Astrocyte (in vitro differentiated cells and primary cell): Measurements from ENCODE around the gene GPC3. TPM values are rescaled to one million over a fixed set of nuclear protein-coding genes. Genes with fewer than 3 reads are reported as not detected.
A peak's percentile ranks its signal among the peaks of the same experiment; 100 is the strongest.

Source experiments
- DNase-seq: peaks from one replicate; pipeline ENCODE4 v3.0.0-alpha.2; 2010; ENCODE audit warnings: low read depth
- FAIRE-seq: peaks from 2 replicates; lab custom pipeline; 2011; peaks lifted over from hg19 to GRCh38; lab: Jason Lieb, UNC
- H2AFZ ChIP-seq: 2 replicates; pipeline ENCODE4 v1.6.0; 2012; ENCODE audit warnings: low read depth, low read length, inconsistent platforms
- H3K27ac ChIP-seq: 2 replicates; pipeline ENCODE4 v1.5.1; 2011; ENCODE audit warnings: low read depth, low read length, inconsistent platforms
- H3K27me3 ChIP-seq: 2 replicates; pipeline ENCODE4 v1.6.0; 2011; ENCODE audit warnings: low read length, inconsistent platforms; ENCODE audit not compliant: insufficient read depth
- H3K36me3 ChIP-seq: 2 replicates; pipeline ENCODE4 v1.5.1; 2011; ENCODE audit warnings: low read length, inconsistent platforms; ENCODE audit not compliant: insufficient read depth
- H3K4me1 ChIP-seq: 2 replicates; pipeline ENCODE4 v1.5.1; 2011; ENCODE audit warnings: low read length, inconsistent platforms; ENCODE audit not compliant: insufficient read depth
- H3K4me2 ChIP-seq: 2 replicates; pipeline ENCODE4 v1.6.0; 2012; ENCODE audit warnings: low read length, inconsistent platforms
- H3K4me3 ChIP-seq: 2 replicates; pipeline ENCODE4 v1.5.1; 2011; ENCODE audit warnings: low read depth, mild to moderate bottlenecking, low read length, inconsistent platforms; ENCODE audit not compliant: insufficient read depth
- H3K79me2 ChIP-seq: 2 replicates; pipeline ENCODE4 v1.6.0; 2012; ENCODE audit warnings: mild to moderate bottlenecking, low read length, inconsistent platforms; ENCODE audit not compliant: insufficient read depth
- H3K9ac ChIP-seq: 2 replicates; pipeline ENCODE4 v1.6.0; 2012; ENCODE audit warnings: mild to moderate bottlenecking, low read length, inconsistent platforms
- H3K9me3 ChIP-seq: 2 replicates; pipeline ENCODE4 v1.5.1; 2012; ENCODE audit warnings: low read depth, mild to moderate bottlenecking, low read length, inconsistent platforms; ENCODE audit not compliant: insufficient read depth
- H4K20me1 ChIP-seq: 2 replicates; pipeline ENCODE4 v1.6.0; 2012; ENCODE audit warnings: low read length, inconsistent platforms; ENCODE audit not compliant: insufficient read depth
- H3K27ac Mint-ChIP-seq: one replicate; pipeline ENCODE4 v1.8.0; 2021; ENCODE audit warnings: mild to moderate bottlenecking, mixed read lengths; ENCODE audit not compliant: unreplicated experiment
- H3K27me3 Mint-ChIP-seq: one replicate; pipeline ENCODE4 v1.8.0; 2021; ENCODE audit warnings: low read depth, mixed read lengths; ENCODE audit not compliant: unreplicated experiment
- H3K36me3 Mint-ChIP-seq: one replicate; pipeline ENCODE4 v1.8.0; 2021; ENCODE audit warnings: low read depth, mixed read lengths; ENCODE audit not compliant: unreplicated experiment
- H3K4me1 Mint-ChIP-seq: one replicate; pipeline ENCODE4 v1.8.0; 2021; ENCODE audit warnings: low read depth, mixed read lengths; ENCODE audit not compliant: unreplicated experiment
- H3K4me3 Mint-ChIP-seq: one replicate; pipeline ENCODE4 v1.8.0; 2021; ENCODE audit warnings: mild to moderate bottlenecking, moderate library complexity, mixed read lengths; ENCODE audit not compliant: unreplicated experiment
- H3K9me3 Mint-ChIP-seq: one replicate; pipeline ENCODE4 v1.8.0; 2021; ENCODE audit warnings: mild to moderate bottlenecking, mixed read lengths; ENCODE audit not compliant: unreplicated experiment
- CTCF ChIP-seq: IDR thresholded peaks from 2 replicates; pipeline ENCODE4 v1.5.1; 2011; ENCODE audit warnings: low read depth, mild to moderate bottlenecking, inconsistent platforms, low read length, moderate library complexity; ENCODE audit not compliant: insufficient read depth
- EZH2 ChIP-seq: IDR thresholded peaks from 2 replicates; pipeline ENCODE4 v1.6.1; 2012; ENCODE audit warnings: mild to moderate bottlenecking, low read length, inconsistent platforms; ENCODE audit not compliant: insufficient read depth
- total RNA-seq: library from RNA; stranded (reverse); gene quantifications from 2 replicates; pipeline ENCODE4 v1.2.1, GENCODE V29; 2021

GPC3 gene
- total RNA-seq, 1 donor from 2014 or later = 8.2 TPM

- Mint-ChIP-seq H3K4me1 (peaks cover 8% of the 10 kb centered on the region), H3K36me3 (no peaks in the 10 kb centered on the region), H3K9me3 (no peaks in the 10 kb centered on the region), H3K4me3 (no peak overlapping the region), H3K27ac (no peak overlapping the region), H3K27me3 (no peaks in the 10 kb centered on the region)
- Histone ChIP-seq H3K36me3 (no peaks in the 10 kb centered on the region), H3K4me3 (no peak overlapping the region), H3K4me1 (no peaks in the 10 kb centered on the region), H3K27me3 (no peaks in the 10 kb centered on the region), H3K4me2 (no peak overlapping the region), H3K9me3 (no peaks in the 10 kb centered on the region), H3K79me2 (no peaks in the 10 kb centered on the region), H4K20me1 (no peaks in the 10 kb centered on the region), H3K27ac (no peak overlapping the region), H2AFZ (no peak overlapping the region), H3K9ac (no peak overlapping the region)
- DNase-seq (no peak), FAIRE-seq (peak; percentile 66)
- no peak for TF ChIP-seq CTCF
- TF ChIP-seq EZH2 = no peak
Measured at GRCh38 chrX:133846311-133846710, 139.1 kb downstream of the GPC3 start.

- FAIRE-seq = no peak
- no peak overlapping the region for H3K27ac Mint-ChIP-seq
Measured at GRCh38 chrX:133840415-133840814, 145.0 kb downstream of the GPC3 start.

More at GRCh38 chrX:133840415-133840814, 145.0 kb downstream of the GPC3 start:
- no peaks in the 10 kb centered on the region for H3K9me3 Mint-ChIP-seq
- no peaks in the 10 kb centered on the region for H4K20me1 ChIP-seq
- H3K4me2 ChIP-seq = no peak overlapping the region
- no peaks in the 10 kb centered on the region for H3K36me3 ChIP-seq
- H3K4me1 ChIP-seq = no peaks in the 10 kb centered on the region
- no peak overlapping the region for H2AFZ ChIP-seq
- no peak overlapping the region for H3K4me3 ChIP-seq
- H3K9ac ChIP-seq = no peak overlapping the region
- TF ChIP-seq CTCF = no peak
- no peak for TF ChIP-seq EZH2
- H3K36me3 Mint-ChIP-seq = no peaks in the 10 kb centered on the region
- H3K27me3 Mint-ChIP-seq = no peaks in the 10 kb centered on the region
- no peak for DNase-seq
- no peaks in the 10 kb centered on the region for H3K4me1 Mint-ChIP-seq
- H3K4me3 Mint-ChIP-seq = no peak overlapping the region
- no peaks in the 10 kb centered on the region for H3K27me3 ChIP-seq
- H3K79me2 ChIP-seq = no peaks in the 10 kb centered on the region
- H3K27ac ChIP-seq = no peak overlapping the region
- H3K9me3 ChIP-seq = no peaks in the 10 kb centered on the region
